Heart left ventricle (tissue), 16 donors: ENCODE results near the gene RARRES2. TPM values are rescaled to one million over a fixed set of nuclear protein-coding genes. Genes with fewer than 3 reads are reported as not detected.

Source experiments
- ATAC-seq, 4 donors: fragments of 200-7000 bp; cut with Tn5 transposase; one replicate each; pipeline ENCODE4 v1.9.1; 2020 to 2022; ENCODE audit warnings: moderate library complexity in 4 of 4, mild to moderate bottlenecking in 3 of 4, moderate number of reproducible peaks in 1 of 4
- DNase-seq, 5 donors: peaks; one replicate each; pipeline ENCODE4 v3.0.0-alpha.2; 2020
- H3K27ac ChIP-seq, 12 donors: fragments of 200-600 bp; sonication (generic) in 4 of 12; one replicate each; pipeline versions ENCODE4 v1.5.0 to v1.8.0; 2016 to 2022; ENCODE audit warnings: mild to moderate bottlenecking in 2 of 12
- H3K27me3 ChIP-seq, 9 donors: fragments of 200-600 bp; sonication (generic) in 2 of 9; one replicate each; pipeline versions ENCODE4 v1.5.1 to v1.8.0; 2016 to 2022; ENCODE audit warnings: mild to moderate bottlenecking in 3 of 9
- H3K36me3 ChIP-seq, 9 donors: fragments of 200-600 bp; sonication (generic) in 2 of 9; one replicate each; pipeline versions ENCODE4 v1.5.0 to v1.8.0; 2018 to 2022; ENCODE audit warnings: mild to moderate bottlenecking in 2 of 9
- H3K4me1 ChIP-seq, 12 donors: fragments of 200-600 bp; sonication (generic) in 4 of 12; one replicate each; pipeline versions ENCODE4 v1.5.0 to v1.8.0; 2016 to 2022; ENCODE audit warnings: mild to moderate bottlenecking in 3 of 12
- H3K4me3 ChIP-seq, 12 donors: fragments of 200-600 bp; sonication (generic) in 4 of 12; one replicate each; pipeline versions ENCODE4 v1.5.0 to v1.8.0; 2017 to 2022; ENCODE audit warnings: mild to moderate bottlenecking in 9 of 12, moderate library complexity in 4 of 12
- H3K9me3 ChIP-seq, 12 donors: fragments of 200-600 bp; sonication (generic) in 4 of 12; one replicate each; pipeline versions ENCODE4 v1.5.0 to v1.8.0; 2016 to 2022; ENCODE audit warnings: mild to moderate bottlenecking in 1 of 12
- POLR2A ChIP-seq, 2 donors: fragments of 450-650 bp; IDR thresholded peaks; one replicate each; pipeline ENCODE4 v1.6.1; 2017; ENCODE audit warnings: antibody characterized with exemption in 2 of 2, mild to moderate bottlenecking in 2 of 2, moderate library complexity in 2 of 2
- WGBS, 4 donors: extraction: QIAGEN DNeasy Blood & Tissue Kit in 2 of 4; methylation state at CpG; one replicate each; pipeline versions ENCODE4 v1.1.5 to v1.1.7; 2013 to 2018; 5-methylcytosine and 5-hydroxymethylcytosine counted together
- intact Hi-C, 10 donors: fragments of 100-400 bp; cut with DNase I; formaldehyde crosslinking; loops; one replicate each; pipeline versions ENCODE4 v1.11.1 to v1.14.2; 2022
- polyA plus RNA-seq, 2 donors: library from polyadenylated mRNA; stranded (reverse); fragments of 200-250 nt; gene quantifications; one replicate each; pipeline ENCODE4 v1.2.3, GENCODE V29; 2013
- total RNA-seq, 9 donors: library from RNA; depleted of rRNA in 2 of 9; stranded (reverse); fragments of >200 nt in 2 of 9; fragmentation: NEBNext Ultra II Directional in 3 of 9; extraction: Animal tissue kit (Norgen Biotek cat#: 25700) in 3 of 9; gene quantifications; one replicate each; pipeline versions ENCODE4 v1.1.0 to v1.2.4, GENCODE V29; 2016 to 2023
- TF ChIP-seq, protein P1 (sequence below), 12 donors: fragments of 200-600 bp; sonication (generic) in 4 of 12; IDR thresholded peaks; one replicate each; pipeline versions ENCODE4 v1.5.0 to v1.8.0; 2018 to 2022; ENCODE audit warnings: antibody characterized with exemption in 12 of 12, mild to moderate bottlenecking in 5 of 12
- donor health status: ischemic (EF 13 %, LVEDD 7.1; RV severe dilation, severe dysfunction).
- donor health status: healthy with polysubstance abuse.
- donor health status: DM: no; HTN: yes; CAD: no.
- donor health status: DM: no; HTN: no; CAD: no.
- donor health status: ischemic (EF 25% LVEDD 6.9; RV normal size, moderate dysfunction).
- donor health status: ischemic (EF 25% LVEDD 5.7; RV mildly dilated, moderate dysfunction).
- donor health status: healthy.
- donor health status: DM: yes; HTN: yes; CAD: no.
- donor health status: ischemic (EF 35%, LVEDD 5.7; RV mildly dilated, moderate dysfunction).
- donor health status: nonischemic (EF 11% LVEDD 7.7; RV severe dilation, severe dysfunction).
- donor health status: DM: yes; HTN: yes; CAD: no.
- donor health status: PGD.
- donor health status: ischemic (EF 29% LVEDD 5.4; RV normal size, mild dysfunction).
- donor health status: nonischemic (EF 23%, LVEDD 6.1; RV moderate dilation, normal function).

RARRES2 gene
- total and polyA plus RNA-seq, 11 donors = 3.9 to 108 (median 12.6) TPM

GRCh38 chr7:150322833-150323681, 18.4 kb downstream of the RARRES2 start, which contains the start of the genes ACTR3C and LRRC61:
ACTR3C (minus strand) TSS chr7:150323545; CDS start chr7:150295296, 28,249 bp downstream.
LRRC61 (plus strand) TSS chr7:150323355; CDS start chr7:150336862, 13,507 bp downstream.
- peak; percentile 52 to 88 (median 76) for ATAC-seq
- TF ChIP-seq POLR2A (IDR thresholded peaks at IDR 0.05) = peak in 1 of 2 donors; percentile 12
- TF ChIP-seq, protein P1, sequence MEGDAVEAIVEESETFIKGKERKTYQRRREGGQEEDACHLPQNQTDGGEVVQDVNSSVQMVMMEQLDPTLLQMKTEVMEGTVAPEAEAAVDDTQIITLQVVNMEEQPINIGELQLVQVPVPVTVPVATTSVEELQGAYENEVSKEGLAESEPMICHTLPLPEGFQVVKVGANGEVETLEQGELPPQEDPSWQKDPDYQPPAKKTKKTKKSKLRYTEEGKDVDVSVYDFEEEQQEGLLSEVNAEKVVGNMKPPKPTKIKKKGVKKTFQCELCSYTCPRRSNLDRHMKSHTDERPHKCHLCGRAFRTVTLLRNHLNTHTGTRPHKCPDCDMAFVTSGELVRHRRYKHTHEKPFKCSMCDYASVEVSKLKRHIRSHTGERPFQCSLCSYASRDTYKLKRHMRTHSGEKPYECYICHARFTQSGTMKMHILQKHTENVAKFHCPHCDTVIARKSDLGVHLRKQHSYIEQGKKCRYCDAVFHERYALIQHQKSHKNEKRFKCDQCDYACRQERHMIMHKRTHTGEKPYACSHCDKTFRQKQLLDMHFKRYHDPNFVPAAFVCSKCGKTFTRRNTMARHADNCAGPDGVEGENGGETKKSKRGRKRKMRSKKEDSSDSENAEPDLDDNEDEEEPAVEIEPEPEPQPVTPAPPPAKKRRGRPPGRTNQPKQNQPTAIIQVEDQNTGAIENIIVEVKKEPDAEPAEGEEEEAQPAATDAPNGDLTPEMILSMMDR (IDR thresholded peaks at IDR 0.05) = peak in 3 of 12 donors; percentile 6 to 12 (median 8)
- peaks cover 0 to 16% (median 4%) of the 10 kb centered on the region in 9 donors for H3K27me3 ChIP-seq
- H3K9me3 ChIP-seq = no peaks in the 10 kb centered on the region
- peak within 1 kb of the TSS in 11 of 12 donors; percentile 17 to 89 (median 52) for H3K27ac ChIP-seq
- no peaks in the 10 kb centered on the region for H3K36me3 ChIP-seq
- 6 to 23% (median 13%) methylated on average over 22 to 82 of the region's 82 CpGs for WGBS, 4 donors
- H3K4me1 ChIP-seq = peaks cover 0 to 34% (median 9%) of the 10 kb centered on the region in 12 donors
- DNase-seq = peak in 3 of 5 donors; percentile 54 to 74 (median 60)
- intact Hi-C loops = no loop called here
- peak within 1 kb of the TSS; percentile 48 to 92 (median 68) for H3K4me3 ChIP-seq

GRCh38 chr7:150322114-150322832, 19.2 kb downstream of the RARRES2 start:
- no peak for ATAC-seq
- Histone ChIP-seq H3K4me3 (peak overlapping the region; percentile 48 to 92 (median 68)), H3K27ac (peak overlapping the region in 5 of 12 donors; percentile 17 to 89 (median 60)), H3K4me1 (peaks cover 0 to 34% (median 9%) of the 10 kb centered on the region in 12 donors), H3K36me3 (no peaks in the 10 kb centered on the region), H3K27me3 (peaks cover 0 to 16% (median 4%) of the 10 kb centered on the region in 9 donors), H3K9me3 (no peaks in the 10 kb centered on the region)
- TF ChIP-seq, protein P1 (IDR thresholded peaks at IDR 0.05) = no peak
- TF ChIP-seq POLR2A (IDR thresholded peaks at IDR 0.05) = no peak
- no peak for DNase-seq
- intact Hi-C loops = no loop called here
- WGBS, 4 donors = 77 to 81% (median 80%) methylated on average over 4 of the region's 4 CpGs

GRCh38 chr7:150321788-150322113, 19.7 kb downstream of the RARRES2 start:
- Histone ChIP-seq H3K4me1 (peaks cover 0 to 34% (median 9%) of the 10 kb centered on the region in 12 donors), H3K4me3 (no peak overlapping the region), H3K36me3 (no peaks in the 10 kb centered on the region), H3K9me3 (no peaks in the 10 kb centered on the region), H3K27me3 (peaks cover 0 to 16% (median 4%) of the 10 kb centered on the region in 9 donors), H3K27ac (no peak overlapping the region)
- TF ChIP-seq POLR2A (IDR thresholded peaks at IDR 0.05) = no peak
- TF ChIP-seq, protein P1 (IDR thresholded peaks at IDR 0.05) = no peak
- ATAC-seq (no peak), DNase-seq (no peak)
- intact Hi-C loops = no loop called here
- WGBS, 4 donors = 93 to 95% (median 95%) methylated on average over 3 of the region's 3 CpGs
